Fibroblast of the aortic adventitia (primary cell): ENCODE results near the gene ALG1L2. TPM values are rescaled to one million over a fixed set of nuclear protein-coding genes. Genes with fewer than 3 reads are reported as not detected.
"Not testable (repeated sequence)": the region's sequence is repeated elsewhere in the genome, so short reads cannot be mapped to it uniquely, and the experiment has no call there.

Source experiments
- DNase-seq: peaks from one replicate; pipeline ENCODE4 v3.0.0-alpha.2; 2010; ENCODE audit warnings: low read depth
- H3K4me3 ChIP-seq: 2 replicates; pipeline ENCODE4 v1.5.1; 2011; ENCODE audit warnings: low read depth, mild to moderate bottlenecking, control low read depth, low read length, moderate library complexity
- CTCF ChIP-seq: IDR thresholded peaks from 2 replicates; pipeline ENCODE4 v1.5.1; 2011; ENCODE audit warnings: mild to moderate bottlenecking, low read length, control low read depth, inconsistent platforms; ENCODE audit not compliant: insufficient read depth
- total RNA-seq: library from RNA; depleted of rRNA; stranded (reverse); fragments of >200 nt; gene quantifications from 2 replicates; pipeline ENCODE4 v1.2.3, GENCODE V29; 2012; ENCODE audit warnings: low replicate concordance

ALG1L2 gene
- total RNA-seq, 1 donor = 0.54 TPM

DNA sequence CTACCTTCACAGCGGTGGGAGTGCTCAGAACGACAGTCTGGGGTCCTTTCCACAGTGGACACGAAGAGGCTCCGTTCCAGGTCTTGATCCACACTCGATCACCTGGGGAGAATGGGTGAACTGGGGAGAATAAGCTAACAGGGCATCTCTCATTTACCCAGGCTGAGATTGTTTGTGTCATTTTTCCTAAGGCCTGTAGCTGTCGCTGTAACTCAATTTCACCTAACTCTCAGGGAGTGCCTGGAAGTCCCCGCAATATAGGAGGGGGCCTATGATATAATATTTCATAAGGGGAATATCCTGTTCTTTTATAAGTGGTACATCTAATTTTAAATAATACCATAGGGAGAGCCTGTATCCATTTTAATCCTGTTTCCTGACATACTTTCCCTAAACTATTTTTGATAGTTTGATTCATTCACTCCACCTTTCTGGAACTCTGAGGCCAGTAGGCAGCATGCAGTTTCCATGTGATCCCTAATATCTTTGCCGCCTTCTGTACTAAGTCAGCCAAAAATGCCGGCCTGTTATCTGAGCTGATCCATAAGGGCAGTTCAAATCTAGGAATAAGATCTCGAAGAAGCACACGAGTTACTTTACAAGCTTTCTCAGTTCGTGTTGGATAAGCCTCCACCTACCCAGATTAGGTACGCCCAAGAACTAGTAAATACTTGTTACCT, 62.2 kb downstream of the ALG1L2 start:
- peak; percentile 18 for TF ChIP-seq CTCF
- not testable (repeated sequence) for DNase-seq, H3K4me3 ChIP-seq

GRCh38 chr3:130144328-130144650, 62.7 kb downstream of the ALG1L2 start:
- not testable (repeated sequence) for DNase-seq, H3K4me3 ChIP-seq

- H3K4me3 ChIP-seq, DNase-seq: not testable (repeated sequence)
Measured at GRCh38 chr3:130145456-130145855, 63.8 kb downstream of the ALG1L2 start.

- not testable (repeated sequence) for H3K4me3 ChIP-seq, DNase-seq
Measured at GRCh38 chr3:130146465-130146864, 64.8 kb downstream of the ALG1L2 start.

Other genes starting within 250 kb of the ALG1L2 start
- 11.2 and 16.9 TPM in 2 replicates for gene TMCC1, start 188.1 kb upstream of the ALG1L2 start, total RNA-seq
- 2.5 TPM in 1 of 2 replicates, not detected in the other for gene TRH, start 107.1 kb upstream of the ALG1L2 start, total RNA-seq